H1 (cell line): ENCODE results near the gene GATB. TPM values are rescaled to one million over a fixed set of nuclear protein-coding genes. Genes with fewer than 3 reads are reported as not detected.

Experiments
- CTCF ChIA-PET: fragments of 300-600 bp; sonication (Branson Sonifier 250); formaldehyde crosslinking; loops from one replicate; lab custom pipeline; 2021; ENCODE audit not compliant: partially characterized antibody; lab: Charles Lee
- POLR2A ChIA-PET: fragments of 300-600 bp; sonication (Branson Sonifier 250); formaldehyde crosslinking; loops from one replicate; lab custom pipeline; 2021; ENCODE audit warnings: inconsistent platforms; ENCODE audit not compliant: partially characterized antibody; lab: Charles Lee
- DNase-seq, 2 experiments: peaks; one replicate each; pipeline versions ENCODE4 v3.0.0 to v3.0.0-alpha.2; 2010 to 2022; ENCODE audit warnings: low spot score in 2 of 2, low read depth in 1 of 2, mixed read lengths in 1 of 2
- FAIRE-seq: peaks from 2 replicates; lab custom pipeline; 2011; peaks lifted over from hg19 to GRCh38; lab: Jason Lieb, UNC
- H2AFZ ChIP-seq: 2 replicates; pipeline ENCODE4 v1.8.1; 2012; ENCODE audit warnings: low read length, inconsistent platforms
- H2AK5ac ChIP-seq: 2 replicates; pipeline ENCODE4 v1.6.1; 2013; ENCODE audit warnings: low read depth, low read length
- H2BK120ac ChIP-seq: replicated peaks from 2 replicates; pipeline ENCODE3; 2013; ENCODE audit warnings: low read depth, low read length, inconsistent platforms
- H2BK12ac ChIP-seq: 2 replicates; pipeline ENCODE4 v1.6.1; 2013; ENCODE audit warnings: low read depth, low read length
- H2BK15ac ChIP-seq: 2 replicates; pipeline ENCODE4 v1.6.1; 2013; ENCODE audit warnings: low read length
- H2BK20ac ChIP-seq: 2 replicates; pipeline ENCODE4 v1.6.1; 2013; ENCODE audit warnings: low read length
- H2BK5ac ChIP-seq: 2 replicates; pipeline ENCODE4 v1.6.1; 2013; ENCODE audit warnings: low read depth, low read length
- H3K14ac ChIP-seq: 2 replicates; pipeline ENCODE4 v1.6.1; 2013; ENCODE audit warnings: inconsistent platforms; ENCODE audit not compliant: insufficient read length
- H3K18ac ChIP-seq: 2 replicates; pipeline ENCODE4 v1.6.1; 2013; ENCODE audit warnings: low read length; ENCODE audit errors: extremely low read depth
- H3K23ac ChIP-seq: 2 replicates; pipeline ENCODE4 v1.6.1; 2013; ENCODE audit warnings: inconsistent platforms; ENCODE audit not compliant: insufficient read length
- H3K23me2 ChIP-seq: 2 replicates; pipeline ENCODE4 v1.6.1; 2013; ENCODE audit warnings: low read depth, low read length
- H3K27ac ChIP-seq: 2 replicates; pipeline ENCODE4 v1.6.1; 2011; ENCODE audit warnings: low read depth, low read length, inconsistent platforms
- H3K27me3 ChIP-seq, 4 experiments: replicated peaks in 1 of 4; 1 replicate in 1 of 4; 2 replicates in 3 of 4; pipeline versions ENCODE4 v1.6.1 to v1.8.1; 2011 to 2013; ENCODE audit warnings: low read length in 3 of 4, mild to moderate bottlenecking in 3 of 4, inconsistent platforms in 2 of 4, mixed read lengths in 2 of 4, moderate library complexity in 1 of 4; ENCODE audit not compliant: control insufficient read depth in 3 of 4, insufficient read depth in 3 of 4; ENCODE audit errors: extremely low read depth in 1 of 4
- H3K36me3 ChIP-seq, 4 experiments: 2 replicates each; pipeline versions ENCODE4 v1.6.1 to v1.8.1; 2011 to 2013; ENCODE audit warnings: mild to moderate bottlenecking in 4 of 4, low read length in 3 of 4, moderate library complexity in 2 of 4, control low read depth in 1 of 4, inconsistent platforms in 1 of 4; ENCODE audit not compliant: insufficient read depth in 4 of 4, control insufficient read depth in 2 of 4
- H3K4ac ChIP-seq: replicated peaks from 2 replicates; pipeline ENCODE3; 2013; ENCODE audit warnings: low read length, low read depth, mixed read lengths, inconsistent platforms; ENCODE audit not compliant: insufficient read length
- H3K4me1 ChIP-seq, 4 experiments: replicated peaks in 1 of 4; 1 replicate in 1 of 4; 2 replicates in 3 of 4; pipeline versions ENCODE4 v1.6.1 to v1.8.1; 2011 to 2013; ENCODE audit warnings: low read length in 3 of 4, inconsistent platforms in 2 of 4, mixed read lengths in 1 of 4; ENCODE audit not compliant: insufficient read depth in 4 of 4, control insufficient read depth in 3 of 4
- H3K4me2 ChIP-seq, 2 experiments: 2 replicates each; pipeline versions ENCODE4 v1.6.1 to v1.8.1; 2011 to 2013; ENCODE audit warnings: low read depth in 2 of 2, low read length in 2 of 2, control low read depth in 1 of 2, inconsistent platforms in 1 of 2, mild to moderate bottlenecking in 1 of 2; ENCODE audit not compliant: insufficient read depth in 1 of 2
- H3K4me3 ChIP-seq, 4 experiments: fragments of 200-600, 300-600 bp in 1 of 4; sonication (generic), shearing (Covaris generic), sonication (Bioruptor Twin) in 1 of 4; 2 replicates each; pipeline versions ENCODE4 v1.5.1 to v1.8.1; 2011 to 2016; ENCODE audit warnings: low read length in 4 of 4, low read depth in 3 of 4, control low read depth in 2 of 4, inconsistent platforms in 2 of 4, mild to moderate bottlenecking in 2 of 4, mixed read lengths in 1 of 4, moderate library complexity in 1 of 4; ENCODE audit not compliant: insufficient read depth in 2 of 4; ENCODE audit errors: extremely low read depth in 1 of 4
- H3K56ac ChIP-seq: replicated peaks from 2 replicates; pipeline ENCODE3; 2013; ENCODE audit warnings: low read depth, mild to moderate bottlenecking, mixed read lengths, low read length, inconsistent platforms; ENCODE audit not compliant: insufficient read length
- H3K79me1 ChIP-seq: 2 replicates; pipeline ENCODE4 v1.6.1; 2013; ENCODE audit warnings: low read depth, low read length, control low read depth
- H3K79me2 ChIP-seq, 2 experiments: 2 replicates each; pipeline versions ENCODE4 v1.6.1 to v1.8.1; 2012 to 2013; ENCODE audit warnings: low read length in 2 of 2, mild to moderate bottlenecking in 2 of 2, inconsistent platforms in 1 of 2; ENCODE audit not compliant: insufficient read depth in 2 of 2, control insufficient read depth in 1 of 2
- H3K9ac ChIP-seq, 4 experiments: replicated peaks in 1 of 4; 1 replicate in 1 of 4; 2 replicates in 3 of 4; pipeline versions ENCODE4 v1.6.1 to v1.8.1; 2011 to 2013; ENCODE audit warnings: low read depth in 3 of 4, low read length in 3 of 4, control low read depth in 2 of 4, mild to moderate bottlenecking in 2 of 4, moderate library complexity in 2 of 4, inconsistent platforms in 1 of 4; ENCODE audit errors: extremely low read depth in 1 of 4
- H3K9me3 ChIP-seq, 2 experiments: 2 replicates each; pipeline versions ENCODE4 v1.6.1 to v1.8.1; 2012 to 2013; ENCODE audit warnings: mild to moderate bottlenecking in 2 of 2, moderate library complexity in 2 of 2, control low read depth in 1 of 2, inconsistent platforms in 1 of 2, low read depth in 1 of 2, low read length in 1 of 2, mixed read lengths in 1 of 2; ENCODE audit not compliant: insufficient read depth in 2 of 2
- H4K20me1 ChIP-seq, 2 experiments: replicated peaks in 1 of 2; 2 replicates each; pipeline versions ENCODE3 to v1.8.1; 2011 to 2013; ENCODE audit warnings: inconsistent platforms in 2 of 2, low read length in 2 of 2, mild to moderate bottlenecking in 1 of 2; ENCODE audit not compliant: insufficient read depth in 2 of 2, control insufficient read depth in 1 of 2
- H4K5ac ChIP-seq: 2 replicates; pipeline ENCODE4 v1.6.1; 2013; ENCODE audit warnings: low read length, low read depth, mixed read lengths, inconsistent platforms; ENCODE audit not compliant: insufficient read length
- H4K8ac ChIP-seq: 2 replicates; pipeline ENCODE4 v1.8.0; 2013; ENCODE audit warnings: mild to moderate bottlenecking, moderate library complexity, low read length, inconsistent platforms; ENCODE audit not compliant: insufficient read depth; ENCODE audit errors: extremely low read depth
- H4K91ac ChIP-seq: replicated peaks from 2 replicates; pipeline ENCODE3; 2013; ENCODE audit warnings: low read length, mixed read lengths, inconsistent platforms; ENCODE audit not compliant: insufficient read length
- BACH1 ChIP-seq: IDR thresholded peaks from 2 replicates; pipeline ENCODE4 v1.6.1; 2012; ENCODE audit warnings: low read length, improper control_type of control experiment
- FOSL1 ChIP-seq: IDR thresholded peaks from 2 replicates; pipeline ENCODE4 v1.6.1; 2011; ENCODE audit warnings: mild to moderate bottlenecking, low read depth, low read length, moderate library complexity; ENCODE audit not compliant: insufficient read depth
- WGBS, 2 experiments: shearing (Covaris generic) in 1 of 2; methylation state at CpG; one replicate each; pipeline versions ENCODE4 v1.1.6 to v1.1.7; 2013 to 2015; ENCODE audit warnings: low lambda C conversion rate in 2 of 2, mixed read lengths in 2 of 2, inconsistent platforms in 1 of 2, low coverage in 1 of 2, missing lambda C conversion rate in 1 of 2; ENCODE audit not compliant: insufficient replicate concordance in 2 of 2, insufficient coverage in 1 of 2, insufficient read length in 1 of 2; ENCODE audit errors: extremely low coverage in 1 of 2, missing lambda C conversion rate in 1 of 2; 5-methylcytosine and 5-hydroxymethylcytosine counted together
- polyA plus RNA-seq, 7 experiments: library from polyadenylated mRNA; depleted of rRNA in 3 of 7; stranded (reverse) in 5 of 7; unstranded in 2 of 7; fragments of >200 nt in 5 of 7; fragments of 200-250 nt in 2 of 7; gene quantifications; 1 replicate in 5 of 7; 2 replicates in 1 of 7; 4 replicates in 1 of 7; pipeline versions ENCODE4 v1.2.1 to v1.2.3, GENCODE V29; 2011 to 2013; ENCODE audit warnings: missing spikeins in 2 of 7, mixed read lengths in 2 of 7
- total RNA-seq: library from RNA; stranded (reverse); fragmentation: NEBNext Ultra II Directional; extraction: Animal tissue kit (Norgen Biotek cat#: 25700); gene quantifications from 2 replicates; pipeline ENCODE4 v1.2.1, GENCODE V29; 2021

The GATB gene
- total and polyA plus RNA-seq, 2 of the 8 experiments (the other 6 are each of a cell fraction or from before 2014, with no cell fraction given), result 15.3 to 18.0 TPM

GRCh38 chr4:151624626-151625565 is 135.9 kb downstream of the GATB start:
- Histone ChIP-seq H3K36me3 (no peaks in the 10 kb centered on the region; a peak in 2 of 8 replicates), H3K79me1 (no peaks in the 10 kb centered on the region), H3K9ac (no peak overlapping the region), H3K4me2 (no peak overlapping the region), H3K79me2 (peaks cover 0 to 6% of the 10 kb centered on the region in 2 experiments; a peak in 1 of 4 replicates), H4K20me1 (peaks cover 0 to 2% of the 10 kb centered on the region in 2 experiments), H2BK120ac (no peak overlapping the region), H3K4me3 (no peak overlapping the region), H3K27ac (no peak overlapping the region), H3K14ac (no peak overlapping the region), H3K4me1 (peaks cover 0 to 16% (median 7%) of the 10 kb centered on the region in 4 experiments; a peak in 4 of 7 replicates), H2AK5ac (no peak overlapping the region), H4K91ac (no peak overlapping the region), H3K56ac (no peak overlapping the region), H3K4ac (no peak overlapping the region), H4K5ac (no peak overlapping the region), H2BK12ac (no peak overlapping the region), H2BK20ac (no peak overlapping the region), H2BK5ac (no peak overlapping the region), H3K23me2 (no peaks in the 10 kb centered on the region), H4K8ac (no peak overlapping the region), H2BK15ac (no peak overlapping the region), H3K9me3 (no peaks in the 10 kb centered on the region), H3K18ac (no peak overlapping the region), H2AFZ (no peak overlapping the region), H3K23ac (no peak overlapping the region), H3K27me3 (no peaks in the 10 kb centered on the region)
- POLR2A ChIA-PET, result no interaction called here
- 86% methylated on average over 14 of the region's 14 CpGs; no CpG with 5 or more reads in 1 of the 2 experiments for WGBS, 2 experiments
- DNase-seq (no peak), FAIRE-seq (peak; percentile 7)
- CTCF ChIA-PET, result interaction anchor here (0.8 to 6.4 kb wide), 8 partner anchors 15 to 379 kb away, joined by 3 to 32 read pairs (median 4); partner anchors contain the start of gene SH3D19
- no peak for TF ChIP-seq BACH1
- TF ChIP-seq FOSL1, result no peak
